GM12873 (cell line): ENCODE data around the gene LRRC47.

ENCODE experiments used
- CTCF ChIP-seq: IDR thresholded peaks from 2 replicates; pipeline ENCODE4 v1.5.1; 2012; ENCODE audit warnings: low read depth, mild to moderate bottlenecking, moderate library complexity, low read length, control low read depth; ENCODE audit not compliant: insufficient read depth; ENCODE audit errors: missing control alignments

LRRC47 gene

GRCh38 chr1:3816331-3817137 lies 20.2 kb upstream of the LRRC47 start:
- TF ChIP-seq CTCF: no peak

- TF ChIP-seq CTCF: no peak
Observed at GRCh38 chr1:3814771-3815561, 18.7 kb upstream of the LRRC47 start.

- no peak for TF ChIP-seq CTCF
Observed at GRCh38 chr1:3814065-3814464, 17.8 kb upstream of the LRRC47 start.

- no peak for TF ChIP-seq CTCF
Observed at GRCh38 chr1:3811595-3811911, 15.3 kb upstream of the LRRC47 start.

GRCh38 chr1:3809680-3810079 lies 13.4 kb upstream of the LRRC47 start:
- TF ChIP-seq CTCF: no peak

- no peak for TF ChIP-seq CTCF
Observed at GRCh38 chr1:3807769-3808168, 11.5 kb upstream of the LRRC47 start.

GRCh38 chr1:3805038-3805437 lies 8.7 kb upstream of the LRRC47 start:
- no peak for TF ChIP-seq CTCF
